HG02588 (cell line): Measurements from ENCODE around the gene DYRK4.

Experiments
- ATAC-seq: cut with Tn5 transposase; IDR thresholded peaks from one replicate; pipeline ENCODE4 v1.9.1; 2021; ENCODE audit warnings: mild to moderate bottlenecking, moderate library complexity; ENCODE audit not compliant: unreplicated experiment

Gene DYRK4

DNA sequence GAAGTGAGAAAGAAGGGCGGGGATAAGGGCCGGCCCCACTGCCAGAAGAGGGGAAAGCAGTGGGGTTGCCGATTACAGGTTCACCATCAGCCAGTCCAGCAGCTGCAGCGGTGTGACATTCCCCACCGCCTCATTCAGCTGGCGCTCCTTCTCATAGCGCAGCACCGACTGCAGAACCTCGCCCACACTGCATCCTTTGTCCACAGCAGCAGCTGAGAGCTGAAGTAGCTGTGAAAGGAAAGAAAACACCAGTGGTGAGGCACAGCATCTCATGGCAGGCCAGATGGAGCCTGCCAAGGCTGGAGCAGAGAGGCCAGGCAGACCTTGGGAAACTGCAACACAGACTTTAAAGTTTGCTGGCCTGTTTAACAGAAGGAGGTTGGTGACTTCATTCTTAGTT lies 53.7 kb downstream of the DYRK4 start:
- ATAC-seq, result no peak

DNA sequence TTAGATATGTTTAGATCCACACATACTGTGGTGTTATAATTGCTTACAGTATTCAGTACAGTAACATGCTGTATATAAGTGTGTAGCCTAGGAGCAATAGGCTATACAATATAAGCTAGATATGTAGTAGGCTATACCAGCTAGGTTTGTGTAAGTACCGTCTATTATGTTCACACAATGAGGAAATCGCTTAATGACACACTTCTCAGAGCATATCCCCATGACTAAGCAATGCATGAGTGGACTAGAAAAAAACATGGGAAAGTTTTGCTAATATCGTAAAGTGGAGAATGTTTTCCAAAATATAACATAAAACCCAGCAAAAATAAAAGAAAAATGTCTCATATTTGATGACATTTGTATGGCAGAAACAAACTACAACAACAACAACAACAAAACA lies 59.5 kb downstream of the DYRK4 start:
- ATAC-seq, result no peak

DNA sequence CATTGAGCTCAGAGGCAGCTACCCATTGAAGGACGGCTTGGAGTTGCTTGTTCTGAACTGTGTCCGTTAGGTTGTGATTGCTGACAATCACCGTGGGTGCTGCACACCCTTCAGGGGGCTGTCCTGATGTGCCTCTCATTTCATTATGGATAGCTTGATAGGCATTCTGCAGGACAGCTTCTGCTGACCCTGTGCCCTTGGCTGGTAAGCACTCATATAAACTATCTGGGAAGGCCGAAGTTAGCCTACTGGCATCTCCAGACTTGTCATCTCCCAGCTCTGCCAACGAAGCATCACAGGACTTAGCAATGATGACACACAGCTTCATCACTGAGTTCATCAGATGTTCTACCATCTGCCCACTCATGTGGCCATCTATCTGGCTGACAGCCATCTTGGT lies 64.5 kb downstream of the DYRK4 start:
- ATAC-seq, result no peak

DNA sequence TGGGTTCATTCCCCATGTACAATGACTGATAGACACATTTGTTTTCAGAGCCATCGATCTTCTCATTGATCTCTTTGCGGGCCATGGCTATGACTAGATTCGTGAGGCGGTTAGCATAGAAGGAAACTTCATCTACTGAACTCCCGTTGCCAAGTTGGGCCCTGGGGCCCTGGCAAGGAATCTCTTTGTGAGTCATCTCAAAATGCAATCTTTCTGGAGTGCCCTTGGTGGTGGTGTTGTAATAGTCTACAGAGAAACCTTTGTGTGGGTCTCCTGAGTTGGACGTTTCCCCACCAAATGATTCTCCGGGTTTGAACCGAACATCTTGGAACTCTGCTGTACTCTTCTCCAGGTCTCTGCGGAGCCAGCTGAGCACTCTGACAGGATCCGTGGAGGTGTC lies 66.4 kb downstream of the DYRK4 start:
- no peak for ATAC-seq

DNA sequence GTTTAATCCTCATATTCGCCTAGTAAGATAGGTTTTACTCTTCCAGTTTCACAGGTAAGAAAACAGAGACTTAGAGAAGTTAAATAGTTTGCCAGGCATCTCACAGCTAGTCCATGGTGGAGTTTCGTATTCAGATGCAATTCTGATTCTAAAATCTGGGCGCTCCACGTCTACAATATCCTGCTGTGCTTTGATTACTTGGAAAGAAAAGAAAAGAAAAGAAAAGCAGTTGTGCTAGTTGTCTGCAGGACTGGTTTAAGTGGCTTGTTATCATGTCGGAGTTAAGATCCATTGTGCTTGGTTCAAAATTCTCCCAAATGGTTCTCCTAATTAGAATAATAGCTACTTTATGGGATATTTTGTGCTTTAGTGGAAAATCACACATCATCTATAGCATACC lies 68.3 kb downstream of the DYRK4 start:
- ATAC-seq, result no peak

DNA sequence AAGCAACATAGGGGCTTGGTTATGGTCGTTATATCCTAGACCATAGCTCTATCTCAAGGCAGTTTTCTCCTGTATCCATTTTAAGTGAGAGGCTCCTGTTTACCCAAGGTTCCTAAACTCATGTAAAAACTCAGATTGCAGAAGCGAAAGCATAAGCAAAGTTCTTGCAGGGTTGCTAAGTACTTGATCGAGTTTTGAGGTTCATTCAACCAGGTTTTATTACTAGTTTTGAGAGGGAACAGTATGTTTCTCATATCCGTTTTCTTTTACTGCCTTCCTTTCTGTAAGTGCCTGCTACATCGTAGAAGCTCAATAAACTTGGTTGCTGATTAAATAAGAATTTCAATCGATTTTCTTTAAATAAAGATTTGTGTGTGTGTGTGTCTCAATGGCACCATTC lies 81.7 kb downstream of the DYRK4 start:
- ATAC-seq, result no peak

DNA sequence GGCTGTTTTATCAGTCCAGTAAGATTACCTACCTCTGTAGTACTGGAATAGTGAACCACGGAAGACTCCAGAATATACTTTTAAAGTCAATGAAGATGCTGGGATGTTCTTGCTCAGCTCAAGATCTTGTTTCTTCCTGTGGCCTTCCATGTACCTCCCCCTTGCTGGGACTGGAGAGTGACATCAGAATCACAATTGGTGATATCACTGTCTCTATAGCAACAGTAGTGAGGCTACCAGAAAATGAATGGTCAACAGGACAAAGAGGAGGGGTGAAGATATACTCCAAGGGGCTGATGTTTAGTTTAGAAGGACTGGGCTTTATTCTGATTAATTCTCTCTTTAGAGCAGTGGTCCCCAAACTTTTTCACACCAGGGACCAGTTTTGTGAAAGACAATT lies 83.0 kb downstream of the DYRK4 start:
- ATAC-seq, result no peak

DNA sequence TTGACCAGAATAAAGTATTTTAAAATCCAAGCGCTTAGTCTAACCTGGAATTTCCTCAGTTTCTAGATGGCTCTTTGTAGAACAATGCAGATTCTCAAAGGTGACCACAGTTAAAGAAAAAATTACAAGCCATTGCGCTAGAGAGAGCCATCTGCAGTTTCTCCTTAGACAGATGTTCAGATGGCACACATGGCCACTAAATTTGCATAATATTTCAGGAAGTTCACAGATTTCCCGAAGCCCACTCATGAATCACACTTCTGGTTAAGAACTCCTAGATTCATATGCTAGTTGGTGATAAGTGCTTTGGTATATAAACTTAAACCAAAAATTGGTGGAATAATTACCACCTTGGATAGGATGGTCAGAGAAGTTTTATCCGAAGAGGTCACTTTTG lies 86.1 kb downstream of the DYRK4 start:
- no peak for ATAC-seq

DNA sequence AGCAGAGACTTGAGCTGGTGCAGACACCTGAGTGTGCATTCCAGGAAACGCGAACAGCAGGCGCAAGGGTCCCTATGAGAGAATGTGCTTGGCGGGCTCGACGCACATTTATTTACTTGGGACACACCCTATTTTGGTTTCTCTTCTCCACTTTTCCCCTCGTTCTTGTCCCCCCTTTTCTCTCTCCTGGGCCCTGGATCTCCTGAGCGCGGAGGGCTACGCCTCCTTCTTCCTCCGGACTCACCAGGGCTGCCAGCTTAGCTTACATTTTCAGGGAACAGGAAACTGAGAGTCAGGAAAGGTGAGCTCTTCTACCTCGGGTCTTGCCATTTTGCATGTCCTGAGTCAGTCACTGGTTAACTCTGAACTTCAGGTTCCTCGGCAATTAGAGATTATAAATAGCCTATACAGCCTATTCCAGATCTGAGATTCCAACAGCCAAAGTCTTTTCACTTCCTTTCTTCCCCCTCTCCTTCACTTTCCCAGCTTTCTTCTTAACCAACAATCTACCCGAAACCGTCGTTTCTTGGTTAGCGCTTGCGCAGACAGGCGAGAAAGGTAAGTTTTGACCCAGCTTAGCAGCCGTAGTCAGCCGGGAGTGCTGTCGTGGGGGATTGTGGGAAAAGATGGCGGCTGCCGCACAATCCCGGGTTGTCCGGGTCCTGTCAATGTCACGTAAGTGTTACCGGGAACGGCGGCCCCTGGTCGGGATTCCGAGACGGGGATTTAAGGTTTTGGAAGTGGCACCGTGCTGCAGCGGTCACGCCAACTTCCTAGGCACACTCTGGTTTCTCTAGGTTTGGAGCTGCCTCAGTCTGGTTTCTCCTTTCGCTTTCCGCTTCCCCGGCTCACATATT lies 86.7 kb downstream of the DYRK4 start, which contains the start of the genes AKAP3 and NDUFA9:
TSS of gene AKAP3 (minus strand) at position 551 of the 857 bp plus-strand sequence. CDS start 10,855 bp downstream, outside the sequence.
TSS of gene NDUFA9 (plus strand) at position 614 of the 857 bp plus-strand sequence. CDS start at position 627, 13 bp downstream.
- peak; percentile 81 for ATAC-seq

DNA sequence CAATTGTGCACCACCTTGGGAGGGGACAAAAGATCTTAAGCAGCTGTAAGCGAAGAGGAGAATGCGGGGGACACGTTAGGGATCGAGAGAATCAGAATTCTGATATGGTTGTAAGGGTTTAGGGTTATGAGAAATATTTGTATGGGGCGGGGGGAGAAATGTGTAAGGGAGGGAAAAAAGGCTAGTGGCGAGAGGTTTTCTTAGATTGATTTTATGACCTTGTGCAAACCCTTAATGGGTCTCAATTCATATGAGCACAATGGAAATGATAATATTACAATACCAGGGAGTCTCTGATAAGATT lies 87.3 kb downstream of the DYRK4 start:
- no peak for ATAC-seq

DNA sequence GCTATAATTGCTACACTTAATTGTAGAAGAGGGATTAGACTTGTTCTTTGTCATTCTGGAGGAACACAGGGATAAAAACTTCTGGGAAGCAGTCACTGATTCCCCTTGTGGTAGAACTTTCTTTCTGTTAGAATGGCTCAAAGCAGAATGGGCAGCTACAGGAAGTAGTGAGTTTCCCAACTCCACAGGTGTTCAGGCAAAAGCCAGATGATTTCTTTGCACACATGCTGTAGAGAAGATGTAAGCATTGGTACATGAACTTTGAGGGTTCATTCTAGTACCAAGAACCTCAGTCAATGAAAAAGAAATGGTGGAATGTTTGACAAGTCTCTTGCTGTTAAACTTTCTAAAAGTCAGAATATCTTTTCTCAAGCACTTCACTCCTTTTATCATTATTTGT lies 91.2 kb downstream of the DYRK4 start:
- no peak for ATAC-seq

DNA sequence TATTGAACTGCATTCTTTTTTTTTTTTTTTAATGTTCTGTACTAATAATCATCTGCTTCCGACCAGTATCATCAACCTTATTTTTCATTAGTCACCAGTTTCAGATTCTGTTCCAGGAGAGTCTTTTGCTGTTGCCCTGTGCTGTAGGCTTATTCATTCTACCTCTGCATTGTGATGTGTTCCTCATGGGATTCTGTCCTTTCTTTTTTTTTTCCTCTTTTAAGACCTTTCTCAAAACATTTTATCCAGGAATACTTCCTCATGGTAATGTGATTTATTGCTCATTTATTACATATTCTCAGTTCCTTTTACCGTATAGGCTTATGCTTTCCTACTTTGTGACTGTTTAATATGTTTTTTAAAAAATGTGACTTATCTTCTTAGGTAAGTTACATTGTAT lies 91.7 kb downstream of the DYRK4 start:
- ATAC-seq, result no peak
